CD14-positive monocyte (primary cell): ENCODE measurements around the gene NDUFS6. TPM values are rescaled to one million over a fixed set of nuclear protein-coding genes. Genes with fewer than 3 reads are reported as not detected.

Experiments used
- DNase-seq, 3 donors: peaks; one replicate each; pipeline ENCODE4 v3.0.0-alpha.2; 2011 to 2022
- H2AFZ ChIP-seq: 2 replicates; pipeline ENCODE4 v1.6.0; 2012; ENCODE audit warnings: mild to moderate bottlenecking, low read depth, low read length, inconsistent platforms; ENCODE audit not compliant: insufficient read depth, poor library complexity, severe bottlenecking
- H3K27ac ChIP-seq, 2 donors: 1 replicate in 1 of 2; 2 replicates in 1 of 2; pipeline ENCODE4 v1.5.1; 2012 to 2013; ENCODE audit warnings: low read length in 2 of 2, control low read depth in 1 of 2, inconsistent platforms in 1 of 2, low read depth in 1 of 2, mild to moderate bottlenecking in 1 of 2
- H3K27me3 ChIP-seq, 2 donors: one replicate each; pipeline versions ENCODE4 v1.6.0 to v1.6.1; 2011 to 2013; ENCODE audit warnings: low read length in 2 of 2; ENCODE audit not compliant: control insufficient read depth in 2 of 2, insufficient read depth in 2 of 2
- H3K36me3 ChIP-seq, 2 donors: replicated peaks in 1 of 2; 1 replicate in 1 of 2; 2 replicates in 1 of 2; pipeline versions ENCODE4 v1.5.1 to v1.6.1; 2012 to 2013; ENCODE audit warnings: low read length in 2 of 2, control low read depth in 1 of 2, inconsistent platforms in 1 of 2, mild to moderate bottlenecking in 1 of 2; ENCODE audit not compliant: insufficient read depth in 2 of 2, control insufficient read depth in 1 of 2
- H3K4me1 ChIP-seq, 2 donors: 1 replicate in 1 of 2; 2 replicates in 1 of 2; pipeline versions ENCODE4 v1.5.1 to v1.6.1; 2012 to 2013; ENCODE audit warnings: low read length in 2 of 2, control low read depth in 1 of 2, inconsistent platforms in 1 of 2, mild to moderate bottlenecking in 1 of 2, moderate library complexity in 1 of 2; ENCODE audit not compliant: insufficient read depth in 2 of 2, control insufficient read depth in 1 of 2
- H3K4me2 ChIP-seq: replicated peaks from 2 replicates; pipeline ENCODE3; 2012; ENCODE audit warnings: low read length, moderate library complexity, mild to moderate bottlenecking; ENCODE audit not compliant: poor library complexity, severe bottlenecking; ENCODE audit errors: extremely low read depth
- H3K4me3 ChIP-seq, 3 experiments: fragments of 200-600 bp in 1 of 3; sonication (generic) in 1 of 3; replicated peaks in 1 of 3; 1 replicate in 2 of 3; 2 replicates in 1 of 3; pipeline ENCODE4 v1.5.1; 2011 to 2013; ENCODE audit warnings: low read length in 3 of 3, mild to moderate bottlenecking in 3 of 3, control low read depth in 2 of 3, low read depth in 2 of 3, inconsistent platforms in 1 of 3, moderate library complexity in 1 of 3
- H3K79me2 ChIP-seq: 2 replicates; pipeline ENCODE4 v1.6.0; 2012; ENCODE audit warnings: mild to moderate bottlenecking, control low read depth, inconsistent platforms, low read length, moderate library complexity; ENCODE audit not compliant: insufficient read depth
- H3K9ac ChIP-seq: 2 replicates; pipeline ENCODE4 v1.6.0; 2017; ENCODE audit warnings: low read length, mild to moderate bottlenecking; ENCODE audit not compliant: insufficient read depth, poor library complexity, severe bottlenecking
- H3K9me3 ChIP-seq, 2 donors: replicated peaks in 1 of 2; 1 replicate in 1 of 2; 2 replicates in 1 of 2; pipeline versions ENCODE4 v1.5.1 to v1.6.1; 2012 to 2013; ENCODE audit warnings: low read length in 2 of 2, control low read depth in 1 of 2; ENCODE audit not compliant: control insufficient read depth in 1 of 2, insufficient read depth in 1 of 2
- H4K20me1 ChIP-seq: 2 replicates; pipeline ENCODE4 v1.6.0; 2012; ENCODE audit warnings: mild to moderate bottlenecking, low read length, control low read depth, moderate library complexity; ENCODE audit not compliant: insufficient read depth
- H3K27ac Mint-ChIP-seq, 7 donors: one replicate each; pipeline ENCODE4 v1.8.0; 2020; ENCODE audit warnings: mild to moderate bottlenecking in 7 of 7, mixed read lengths in 7 of 7, moderate library complexity in 6 of 7, inconsistent platforms in 2 of 7
- H3K27me3 Mint-ChIP-seq, 3 donors: one replicate each; pipeline ENCODE4 v1.8.0; 2021 to 2022; ENCODE audit warnings: low read depth in 3 of 3, mild to moderate bottlenecking in 3 of 3, mixed read lengths in 3 of 3, moderate library complexity in 3 of 3, inconsistent platforms in 1 of 3
- H3K36me3 Mint-ChIP-seq, 2 donors: one replicate each; pipeline ENCODE4 v1.8.0; 2020; ENCODE audit warnings: mixed read lengths in 2 of 2, inconsistent platforms in 1 of 2, mild to moderate bottlenecking in 1 of 2
- H3K4me1 Mint-ChIP-seq: one replicate; pipeline ENCODE4 v1.8.0; 2020; ENCODE audit warnings: mild to moderate bottlenecking, mixed read lengths
- H3K4me3 Mint-ChIP-seq, 2 donors: one replicate each; pipeline ENCODE4 v1.8.0; 2020; ENCODE audit warnings: mild to moderate bottlenecking in 2 of 2, mixed read lengths in 2 of 2, moderate library complexity in 1 of 2
- H3K9me3 Mint-ChIP-seq, 7 donors: one replicate each; pipeline ENCODE4 v1.8.0; 2020 to 2022; ENCODE audit warnings: mixed read lengths in 7 of 7, mild to moderate bottlenecking in 6 of 7, moderate library complexity in 6 of 7, inconsistent platforms in 2 of 7
- CTCF ChIP-seq: fragments of 200-600 bp; IDR thresholded peaks from one replicate; pipeline ENCODE4 v1.8.0; 2022; ENCODE audit warnings: antibody characterized with exemption, mild to moderate bottlenecking
- WGBS: methylation state at CpG from one replicate; pipeline ENCODE4 v1.1.5; 2013; ENCODE audit warnings: missing lambda C conversion rate; ENCODE audit not compliant: insufficient coverage; 5-methylcytosine and 5-hydroxymethylcytosine counted together
- intact Hi-C, 2 donors: fragments of 100-400 bp; cut with micrococcal nuclease; formaldehyde crosslinking; loops; one replicate each; pipeline versions ENCODE4 v1.15.0 to v1.15.1; 2023
- polyA plus RNA-seq, 3 donors: library from polyadenylated mRNA; depleted of rRNA in 1 of 3; unstranded in 2 of 3; stranded (reverse) in 1 of 3; fragments of 300-500 nt in 2 of 3; fragments of >200 nt in 1 of 3; fragmentation: Illumina TruSeq in 2 of 3; gene quantifications; 1 replicate in 2 of 3; 2 replicates in 1 of 3; pipeline ENCODE4 v1.2.3, GENCODE V29; 2012 to 2021

Gene NDUFS6
- polyA plus RNA-seq, 3 donors: 20.5 to 62.3 (median 62.2) TPM

GRCh38 chr5:1758574-1758973 is 42.6 kb upstream of the NDUFS6 start:
- H3K4me1 ChIP-seq: no peaks in the 10 kb centered on the region
- no peaks in the 10 kb centered on the region for H3K79me2 ChIP-seq
- no peaks in the 10 kb centered on the region for H3K36me3 Mint-ChIP-seq
- no peak for TF ChIP-seq CTCF
- H3K4me3 ChIP-seq: no peak overlapping the region
- no peaks in the 10 kb centered on the region for H3K36me3 ChIP-seq
- H3K9ac ChIP-seq: no peak overlapping the region
- peaks cover 0 to 8% (median 0%) of the 10 kb centered on the region in 7 donors for H3K9me3 Mint-ChIP-seq
- H3K9me3 ChIP-seq: no peaks in the 10 kb centered on the region
- no peak overlapping the region for H3K27ac ChIP-seq
- intact Hi-C loops: no loop called here
- H3K27me3 Mint-ChIP-seq: peaks cover 5 to 27% (median 11%) of the 10 kb centered on the region in 3 donors
- no peaks in the 10 kb centered on the region for H3K4me1 Mint-ChIP-seq
- no peak overlapping the region for H2AFZ ChIP-seq
- no peak overlapping the region for H3K4me3 Mint-ChIP-seq
- H3K27me3 ChIP-seq: no peaks in the 10 kb centered on the region
- DNase-seq: no peak
- WGBS: 86% methylated on average over 1 of the region's 3 CpGs
- no peak overlapping the region for H3K27ac Mint-ChIP-seq
- no peak overlapping the region for H3K4me2 ChIP-seq
- H4K20me1 ChIP-seq: no peaks in the 10 kb centered on the region

- Histone ChIP-seq H4K20me1 (no peaks in the 10 kb centered on the region), H3K36me3 (no peaks in the 10 kb centered on the region), H3K27ac (no peak overlapping the region), H3K4me3 (no peak overlapping the region), H3K4me1 (no peaks in the 10 kb centered on the region), H3K9ac (no peak overlapping the region), H3K4me2 (no peak overlapping the region), H2AFZ (no peak overlapping the region), H3K9me3 (no peaks in the 10 kb centered on the region), H3K79me2 (no peaks in the 10 kb centered on the region), H3K27me3 (no peaks in the 10 kb centered on the region)
- DNase-seq: no peak
- H3K36me3 Mint-ChIP-seq: no peaks in the 10 kb centered on the region
- no peaks in the 10 kb centered on the region for H3K4me1 Mint-ChIP-seq
- intact Hi-C loops: no loop called here
- TF ChIP-seq CTCF: no peak
- H3K9me3 Mint-ChIP-seq: peaks cover 0 to 8% (median 0%) of the 10 kb centered on the region in 7 donors
- 93% methylated on average over 8 of the region's 13 CpGs for WGBS
- no peak overlapping the region for H3K27ac Mint-ChIP-seq
- peaks cover 7 to 30% (median 11%) of the 10 kb centered on the region in 3 donors for H3K27me3 Mint-ChIP-seq
- no peak overlapping the region for H3K4me3 Mint-ChIP-seq
Observed at GRCh38 chr5:1759378-1759970, 41.7 kb upstream of the NDUFS6 start.
